A549 (cell line): Measurements from ENCODE around the gene RNF213.

Experiments
- CBX8 ChIP-seq: fragments of 200-600 bp; sonication (generic); IDR thresholded peaks from 2 replicates; pipeline ENCODE4 v1.6.1; 2016
- CEBPB ChIP-seq, 2 experiments: fragments of >200 bp in 1 of 2; sonication (Bioruptor Twin) in 1 of 2; formaldehyde crosslinking in 1 of 2; IDR thresholded peaks; 2 replicates each; pipeline ENCODE4 v1.6.1; 2012 to 2016
- CTCF ChIP-seq: fragments of >200 bp; sonication (Bioruptor Twin); formaldehyde crosslinking; IDR thresholded peaks from 3 replicates; pipeline ENCODE4 v1.5.1; 2016
- HOXA7 ChIP-seq: fragments of 250-450 bp; sonication (Bioruptor Pico); IDR thresholded peaks from 2 replicates; pipeline ENCODE4 v1.5.0; 2020; ENCODE audit warnings: mild to moderate bottlenecking, moderate library complexity
- POLR2A ChIP-seq: IDR thresholded peaks from 2 replicates; pipeline ENCODE4 v1.6.1; 2012; ENCODE audit warnings: mild to moderate bottlenecking, low read length
- ZFP36 ChIP-seq: fragments of 450-650 bp; IDR thresholded peaks from 2 replicates; pipeline ENCODE4 v1.6.1; 2014; ENCODE audit warnings: borderline replicate concordance; ENCODE audit not compliant: partially characterized antibody
- TF ChIP-seq, protein P1 (sequence below): fragments of 200-600 bp; sonication (generic); IDR thresholded peaks from 2 replicates; pipeline ENCODE4 v1.6.1; 2016; ENCODE audit warnings: antibody characterized with exemption, mild to moderate bottlenecking, moderate library complexity

DNA sequence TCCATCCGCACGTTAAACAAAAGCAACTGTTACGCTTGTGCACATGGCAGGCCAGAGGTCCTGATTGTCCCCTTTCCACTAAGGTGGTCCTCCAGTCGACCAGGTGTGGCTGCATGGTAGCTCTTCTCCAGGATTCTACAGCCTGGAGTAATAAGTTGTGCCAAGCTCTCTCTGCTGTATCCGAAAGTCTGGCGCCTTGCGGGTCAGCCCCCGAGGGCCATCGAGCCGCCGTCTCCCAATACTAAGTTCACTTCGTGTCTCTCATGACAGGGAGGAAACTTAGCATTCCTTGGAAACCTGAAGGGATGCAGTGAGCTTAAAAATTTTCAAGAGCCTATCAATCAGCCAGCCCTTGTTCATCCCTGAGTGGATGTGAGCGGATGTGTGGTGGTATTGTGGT lies 149.0 kb downstream of the RNF213 start:
- TF ChIP-seq CEBPB (IDR thresholded peaks at IDR 0.05) (no peak), POLR2A (no peak), CTCF (no peak), ZFP36 (no peak), CBX8 (no peak), HOXA7 (CRISPR knock-in tag) (no peak)
- TF ChIP-seq, protein P1, sequence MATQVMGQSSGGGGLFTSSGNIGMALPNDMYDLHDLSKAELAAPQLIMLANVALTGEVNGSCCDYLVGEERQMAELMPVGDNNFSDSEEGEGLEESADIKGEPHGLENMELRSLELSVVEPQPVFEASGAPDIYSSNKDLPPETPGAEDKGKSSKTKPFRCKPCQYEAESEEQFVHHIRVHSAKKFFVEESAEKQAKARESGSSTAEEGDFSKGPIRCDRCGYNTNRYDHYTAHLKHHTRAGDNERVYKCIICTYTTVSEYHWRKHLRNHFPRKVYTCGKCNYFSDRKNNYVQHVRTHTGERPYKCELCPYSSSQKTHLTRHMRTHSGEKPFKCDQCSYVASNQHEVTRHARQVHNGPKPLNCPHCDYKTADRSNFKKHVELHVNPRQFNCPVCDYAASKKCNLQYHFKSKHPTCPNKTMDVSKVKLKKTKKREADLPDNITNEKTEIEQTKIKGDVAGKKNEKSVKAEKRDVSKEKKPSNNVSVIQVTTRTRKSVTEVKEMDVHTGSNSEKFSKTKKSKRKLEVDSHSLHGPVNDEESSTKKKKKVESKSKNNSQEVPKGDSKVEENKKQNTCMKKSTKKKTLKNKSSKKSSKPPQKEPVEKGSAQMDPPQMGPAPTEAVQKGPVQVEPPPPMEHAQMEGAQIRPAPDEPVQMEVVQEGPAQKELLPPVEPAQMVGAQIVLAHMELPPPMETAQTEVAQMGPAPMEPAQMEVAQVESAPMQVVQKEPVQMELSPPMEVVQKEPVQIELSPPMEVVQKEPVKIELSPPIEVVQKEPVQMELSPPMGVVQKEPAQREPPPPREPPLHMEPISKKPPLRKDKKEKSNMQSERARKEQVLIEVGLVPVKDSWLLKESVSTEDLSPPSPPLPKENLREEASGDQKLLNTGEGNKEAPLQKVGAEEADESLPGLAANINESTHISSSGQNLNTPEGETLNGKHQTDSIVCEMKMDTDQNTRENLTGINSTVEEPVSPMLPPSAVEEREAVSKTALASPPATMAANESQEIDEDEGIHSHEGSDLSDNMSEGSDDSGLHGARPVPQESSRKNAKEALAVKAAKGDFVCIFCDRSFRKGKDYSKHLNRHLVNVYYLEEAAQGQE = no peak
